PC-9 (cell line): ENCODE measurements around the gene GGT1. TPM values are rescaled to one million over a fixed set of nuclear protein-coding genes. Genes with fewer than 3 reads are reported as not detected.

ENCODE experiments used
- BruUV-seq: library from RNA; stranded (reverse); fragments of 400-500 nt; replicated peaks from 2 replicates; lab custom pipeline; 2021; lab: Mats Ljungman, UMichigan
- CTCF ChIA-PET: fragments of 300-600 bp; sonication (Branson Sonifier 250); formaldehyde crosslinking; loops from one replicate; lab custom pipeline; 2022; ENCODE audit warnings: antibody characterized with exemption; lab: Charles Lee
- POLR2A ChIA-PET: fragments of 300-600 bp; sonication (Branson Sonifier 250); formaldehyde crosslinking; loops from one replicate; lab custom pipeline; 2022; ENCODE audit warnings: antibody characterized with exemption; ENCODE audit not compliant: unreplicated experiment; lab: Charles Lee
- DNase-seq, 2 experiments: peaks; one replicate each; pipeline versions ENCODE4 v3.0.0 to v3.0.0-alpha.2; 2015 to 2022; ENCODE audit warnings: mixed read lengths in 1 of 2
- H2AFZ ChIP-seq: fragments of 200-600 bp; sonication (generic); 2 replicates; pipeline ENCODE4 v1.8.1; 2017; ENCODE audit warnings: antibody characterized with exemption
- H3F3A ChIP-seq: fragments of 200-600 bp; sonication (generic); 2 replicates; pipeline ENCODE4 v1.8.1; 2017; ENCODE audit warnings: antibody characterized with exemption, mild to moderate bottlenecking, low read depth; ENCODE audit not compliant: insufficient read depth
- H3K27ac ChIP-seq: fragments of 200-600 bp; sonication (generic); 2 replicates; pipeline ENCODE4 v1.6.1; 2016; ENCODE audit warnings: mixed run types
- H3K27me3 ChIP-seq: fragments of 200-600 bp; sonication (generic); 2 replicates; pipeline ENCODE4 v1.6.1; 2016; ENCODE audit warnings: low read depth, mixed run types; ENCODE audit not compliant: insufficient read depth
- H3K36me3 ChIP-seq: fragments of 200-600 bp; sonication (generic); 2 replicates; pipeline ENCODE4 v1.6.1; 2016; ENCODE audit warnings: low read depth, mixed run types
- H3K4me1 ChIP-seq: fragments of 200-600 bp; sonication (generic); replicated peaks from 2 replicates; pipeline ENCODE4 v1.6.1; 2016; ENCODE audit warnings: mixed run types; ENCODE audit not compliant: insufficient read depth
- H3K4me2 ChIP-seq: fragments of 200-600 bp; sonication (generic); 2 replicates; pipeline ENCODE4 v1.6.1; 2017; ENCODE audit warnings: mixed run types
- H3K4me3 ChIP-seq: fragments of 200-600 bp; sonication (generic); 2 replicates; pipeline ENCODE4 v1.6.1; 2016; ENCODE audit warnings: mixed run types
- H3K79me2 ChIP-seq: fragments of 200-600 bp; sonication (generic); 2 replicates; pipeline ENCODE4 v1.6.1; 2017; ENCODE audit warnings: low read depth, mixed run types
- H3K9me2 ChIP-seq: fragments of 200-600 bp; sonication (generic); 2 replicates; pipeline ENCODE4 v1.8.1; 2017; ENCODE audit warnings: mild to moderate bottlenecking; ENCODE audit not compliant: insufficient read depth
- H3K9me3 ChIP-seq: fragments of 200-600 bp; sonication (generic); 2 replicates; pipeline ENCODE4 v1.8.1; 2016; ENCODE audit warnings: low read depth; ENCODE audit not compliant: insufficient read depth
- H4K20me1 ChIP-seq: fragments of 200-600 bp; sonication (generic); 2 replicates; pipeline ENCODE4 v1.8.1; 2017; ENCODE audit not compliant: insufficient read depth
- EZH2 ChIP-seq: fragments of 200-600 bp; sonication (generic); IDR thresholded peaks from 2 replicates; pipeline ENCODE4 v1.8.0; 2017; ENCODE audit warnings: antibody characterized with exemption, low read depth
- intact Hi-C: fragments of 100-400 bp; cut with micrococcal nuclease; formaldehyde crosslinking; loops from one replicate; pipeline ENCODE4 v1.10.0; 2022; ENCODE audit not compliant: unreplicated experiment
- total RNA-seq: library from RNA; stranded (reverse); gene quantifications from 2 replicates; pipeline ENCODE4 v1.2.3, GENCODE V29; 2021
- TF ChIP-seq, protein P1 (sequence below): fragments of 200-600 bp; sonication (generic); conservative IDR thresholded peaks from 2 replicates; pipeline ENCODE4 v1.6.1; 2017; ENCODE audit warnings: mixed run types, antibody characterized with exemption, mild to moderate bottlenecking, moderate library complexity

Gene GGT1
- total RNA-seq, 1 experiment from 2014 or later, result 7.4 TPM

DNA sequence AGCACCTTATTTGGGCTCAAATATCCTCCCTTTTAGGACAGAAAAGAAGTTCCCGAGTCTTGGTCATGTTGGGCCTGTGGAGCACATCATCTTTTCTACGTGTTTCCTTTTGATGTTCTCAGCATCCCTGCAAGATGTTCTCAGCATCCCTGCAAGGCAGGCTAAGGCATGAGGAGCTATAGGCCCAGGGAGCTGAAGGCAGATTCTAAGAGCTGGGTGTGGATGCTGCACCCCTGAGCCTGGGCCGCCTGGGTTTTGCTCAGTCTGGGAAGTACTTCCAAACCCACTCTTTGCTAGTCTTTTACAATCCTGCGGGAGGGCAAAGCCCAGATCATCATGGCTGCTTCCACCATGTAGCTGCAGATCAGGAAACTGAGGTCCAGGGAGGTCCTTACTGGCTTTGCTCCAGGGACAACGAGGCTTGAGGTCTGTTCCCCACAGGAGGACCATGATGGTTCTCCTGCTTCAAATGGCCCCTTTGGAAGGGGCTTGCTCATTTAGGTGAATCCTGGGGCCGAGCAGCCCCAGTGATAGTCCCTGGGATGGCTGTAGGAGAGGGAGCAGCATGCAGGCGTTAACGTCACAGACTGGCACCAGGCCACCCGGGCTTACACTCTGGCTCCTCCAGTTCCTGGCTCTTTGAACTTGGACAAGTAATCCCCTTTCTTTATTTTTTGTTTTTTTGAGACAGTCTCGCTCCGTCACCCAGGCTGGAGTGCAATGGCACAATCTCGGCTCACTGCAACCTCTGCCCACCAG, 20.8 kb upstream of the GGT1 start:
- Histone ChIP-seq H3K4me1 (no peaks in the 10 kb centered on the region), H3F3A (peaks cover 19% of the 10 kb centered on the region), H3K27ac (no peak overlapping the region), H3K36me3 (no peaks in the 10 kb centered on the region), H2AFZ (no peak overlapping the region), H3K4me3 (no peak overlapping the region), H3K79me2 (no peaks in the 10 kb centered on the region), H3K9me2 (no peaks in the 10 kb centered on the region), H3K4me2 (no peak overlapping the region), H3K27me3 (no peaks in the 10 kb centered on the region), H3K9me3 (no peaks in the 10 kb centered on the region), H4K20me1 (no peaks in the 10 kb centered on the region; the same call in 1 of the 2 replicates)
- no TSS peak for BruUV-seq
- DNase-seq, result no peak
- POLR2A ChIA-PET, result no interaction called here
- CTCF ChIA-PET, result no interaction called here
- intact Hi-C loops, result no loop called here
- TF ChIP-seq EZH2, result no peak
- TF ChIP-seq, protein P1, sequence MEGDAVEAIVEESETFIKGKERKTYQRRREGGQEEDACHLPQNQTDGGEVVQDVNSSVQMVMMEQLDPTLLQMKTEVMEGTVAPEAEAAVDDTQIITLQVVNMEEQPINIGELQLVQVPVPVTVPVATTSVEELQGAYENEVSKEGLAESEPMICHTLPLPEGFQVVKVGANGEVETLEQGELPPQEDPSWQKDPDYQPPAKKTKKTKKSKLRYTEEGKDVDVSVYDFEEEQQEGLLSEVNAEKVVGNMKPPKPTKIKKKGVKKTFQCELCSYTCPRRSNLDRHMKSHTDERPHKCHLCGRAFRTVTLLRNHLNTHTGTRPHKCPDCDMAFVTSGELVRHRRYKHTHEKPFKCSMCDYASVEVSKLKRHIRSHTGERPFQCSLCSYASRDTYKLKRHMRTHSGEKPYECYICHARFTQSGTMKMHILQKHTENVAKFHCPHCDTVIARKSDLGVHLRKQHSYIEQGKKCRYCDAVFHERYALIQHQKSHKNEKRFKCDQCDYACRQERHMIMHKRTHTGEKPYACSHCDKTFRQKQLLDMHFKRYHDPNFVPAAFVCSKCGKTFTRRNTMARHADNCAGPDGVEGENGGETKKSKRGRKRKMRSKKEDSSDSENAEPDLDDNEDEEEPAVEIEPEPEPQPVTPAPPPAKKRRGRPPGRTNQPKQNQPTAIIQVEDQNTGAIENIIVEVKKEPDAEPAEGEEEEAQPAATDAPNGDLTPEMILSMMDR, result no peak

DNA sequence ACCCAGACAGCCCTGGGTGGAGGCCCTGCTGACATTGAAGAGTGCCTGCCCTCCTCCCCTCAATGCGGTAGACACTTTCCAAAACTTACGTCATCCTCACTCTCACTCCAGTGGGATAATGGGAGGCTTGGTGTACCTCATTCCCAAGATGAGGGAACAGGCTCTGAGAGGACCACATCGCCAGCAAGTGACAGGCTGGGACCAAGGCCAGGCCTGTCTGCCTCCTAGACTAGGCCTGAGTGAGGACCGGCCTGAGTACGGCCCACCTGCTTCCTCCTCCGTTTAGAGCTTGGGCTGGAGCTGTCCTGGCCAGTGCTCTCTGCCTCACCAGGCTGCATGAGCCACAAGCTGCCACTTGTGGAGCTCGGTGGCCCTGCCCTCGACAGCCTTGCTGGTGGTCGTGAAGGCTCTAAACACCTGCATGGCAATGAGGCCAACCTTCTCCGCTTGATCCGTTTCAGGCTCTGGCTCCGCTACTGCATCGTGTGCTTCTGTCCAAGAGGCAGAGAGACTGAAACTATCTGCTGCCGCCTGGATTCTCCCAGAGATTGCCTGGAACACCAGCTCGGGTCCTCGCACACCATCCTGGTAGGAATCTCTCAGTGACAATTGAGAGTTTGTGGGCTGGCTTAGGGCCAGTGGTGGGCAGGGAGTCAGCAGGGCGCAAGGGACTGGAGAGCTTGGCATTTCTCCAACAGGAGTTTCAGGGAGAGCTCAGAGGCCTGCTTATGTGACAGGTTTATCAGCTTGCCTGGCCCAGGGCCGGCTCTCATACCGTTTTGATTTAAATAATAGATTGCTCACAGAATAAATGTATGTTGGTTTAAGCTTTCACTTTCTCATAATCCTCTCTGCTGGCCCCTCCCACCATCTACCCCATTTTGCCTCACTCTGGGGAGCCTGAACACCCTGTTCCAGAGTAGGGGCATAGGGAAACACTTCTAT, 19.5 kb upstream of the GGT1 start:
- Histone ChIP-seq H3K9me2 (no peaks in the 10 kb centered on the region), H3K27me3 (no peaks in the 10 kb centered on the region), H2AFZ (no peak overlapping the region), H3K4me1 (peaks cover 6% of the 10 kb centered on the region), H3F3A (peaks cover 7% of the 10 kb centered on the region; the same call in 1 of the 2 replicates), H3K79me2 (no peaks in the 10 kb centered on the region), H3K4me2 (no peak overlapping the region), H4K20me1 (no peaks in the 10 kb centered on the region; the same call in 1 of the 2 replicates), H3K4me3 (no peak overlapping the region), H3K9me3 (no peaks in the 10 kb centered on the region), H3K27ac (no peak overlapping the region), H3K36me3 (no peaks in the 10 kb centered on the region)
- ChIA-PET POLR2A (interaction anchor here (0.5 kb wide), 1 partner anchor 689 kb away, joined by 5 read pairs; the partner anchor contains the start of gene MIF), CTCF (no interaction called here)
- no peak for TF ChIP-seq EZH2
- TF ChIP-seq, protein P1, result no peak
- intact Hi-C loops, result no loop called here
- BruUV-seq, result no TSS peak
- peak in 1 of 2 experiments; percentile 31 for DNase-seq

DNA sequence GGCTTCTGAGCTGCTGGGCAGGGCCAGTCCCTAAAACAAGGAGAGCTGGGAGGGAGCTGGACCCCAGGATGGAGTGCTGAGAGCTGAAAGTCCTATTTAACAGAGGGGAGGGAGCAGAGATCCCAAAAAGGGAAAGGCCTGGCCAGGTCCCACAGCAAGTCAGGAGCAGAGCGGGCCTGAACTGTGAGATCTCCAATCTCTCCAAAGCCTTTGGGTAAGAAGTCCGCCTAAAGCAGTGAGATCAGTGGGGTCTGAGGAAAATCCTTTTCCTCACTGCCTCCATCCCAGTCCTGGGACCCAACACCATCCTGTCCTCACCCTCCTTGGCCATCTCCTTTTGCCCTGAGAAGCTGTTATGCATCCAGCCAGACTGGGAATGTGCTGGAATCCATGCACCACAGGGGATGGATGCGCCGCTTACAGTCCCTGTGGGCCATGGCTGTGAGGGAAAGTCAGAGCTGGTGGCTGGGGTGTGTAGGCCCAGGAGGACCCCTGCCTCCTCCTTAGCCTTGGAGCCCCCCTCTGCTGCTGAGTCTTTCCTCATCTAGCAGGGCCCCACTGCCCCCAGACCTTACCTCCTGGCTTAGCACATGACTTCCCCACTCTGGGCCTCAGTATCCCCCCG, 18.7 kb upstream of the GGT1 start:
- no TSS peak for BruUV-seq
- Histone ChIP-seq H3K9me3 (no peaks in the 10 kb centered on the region), H2AFZ (no peak overlapping the region), H3F3A (no peaks in the 10 kb centered on the region), H3K4me2 (no peak overlapping the region), H3K27me3 (no peaks in the 10 kb centered on the region), H3K4me1 (peaks cover 10% of the 10 kb centered on the region), H3K79me2 (no peaks in the 10 kb centered on the region), H3K9me2 (no peaks in the 10 kb centered on the region), H4K20me1 (no peaks in the 10 kb centered on the region), H3K4me3 (no peak overlapping the region), H3K36me3 (no peaks in the 10 kb centered on the region), H3K27ac (no peak overlapping the region)
- CTCF ChIA-PET, result no interaction called here
- intact Hi-C loops, result no loop called here
- DNase-seq, result no peak
- TF ChIP-seq, protein P1, result no peak
- TF ChIP-seq EZH2, result no peak
- POLR2A ChIA-PET, result no interaction called here
